Measurements from ENCODE around the gene ADAMTS18.

DNA sequence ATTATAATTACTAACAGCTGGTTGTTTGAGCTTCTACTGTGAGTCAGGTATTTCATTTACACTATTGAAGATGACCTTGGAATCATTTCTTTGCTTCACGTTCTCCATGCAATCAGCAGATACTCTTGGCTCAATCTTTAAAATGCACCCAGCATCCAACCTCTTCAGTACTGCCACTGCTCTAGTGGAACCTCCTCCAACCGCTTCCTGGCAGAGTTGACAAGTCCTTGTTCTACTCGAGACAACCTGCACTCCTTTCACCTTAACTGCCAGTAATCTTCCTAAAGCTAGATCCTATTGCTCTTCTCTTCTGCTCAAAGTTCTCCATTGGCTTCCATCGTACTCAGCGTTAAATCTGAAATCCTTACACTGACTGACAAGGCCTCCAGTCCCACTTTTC is 149.2 kb downstream of the ADAMTS18 start:
- TF ChIP-seq, protein P1, sequence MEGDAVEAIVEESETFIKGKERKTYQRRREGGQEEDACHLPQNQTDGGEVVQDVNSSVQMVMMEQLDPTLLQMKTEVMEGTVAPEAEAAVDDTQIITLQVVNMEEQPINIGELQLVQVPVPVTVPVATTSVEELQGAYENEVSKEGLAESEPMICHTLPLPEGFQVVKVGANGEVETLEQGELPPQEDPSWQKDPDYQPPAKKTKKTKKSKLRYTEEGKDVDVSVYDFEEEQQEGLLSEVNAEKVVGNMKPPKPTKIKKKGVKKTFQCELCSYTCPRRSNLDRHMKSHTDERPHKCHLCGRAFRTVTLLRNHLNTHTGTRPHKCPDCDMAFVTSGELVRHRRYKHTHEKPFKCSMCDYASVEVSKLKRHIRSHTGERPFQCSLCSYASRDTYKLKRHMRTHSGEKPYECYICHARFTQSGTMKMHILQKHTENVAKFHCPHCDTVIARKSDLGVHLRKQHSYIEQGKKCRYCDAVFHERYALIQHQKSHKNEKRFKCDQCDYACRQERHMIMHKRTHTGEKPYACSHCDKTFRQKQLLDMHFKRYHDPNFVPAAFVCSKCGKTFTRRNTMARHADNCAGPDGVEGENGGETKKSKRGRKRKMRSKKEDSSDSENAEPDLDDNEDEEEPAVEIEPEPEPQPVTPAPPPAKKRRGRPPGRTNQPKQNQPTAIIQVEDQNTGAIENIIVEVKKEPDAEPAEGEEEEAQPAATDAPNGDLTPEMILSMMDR (IDR thresholded peaks at IDR 0.05), result no peak
- TF ChIP-seq POLR2A (IDR thresholded peaks at IDR 0.05) (no peak), POLR2AphosphoS5 (IDR thresholded peaks at IDR 0.05) (no peak)

All from suprapubic skin (tissue), 4 donors.